ENCODE results near the gene RBM23.

DNA sequence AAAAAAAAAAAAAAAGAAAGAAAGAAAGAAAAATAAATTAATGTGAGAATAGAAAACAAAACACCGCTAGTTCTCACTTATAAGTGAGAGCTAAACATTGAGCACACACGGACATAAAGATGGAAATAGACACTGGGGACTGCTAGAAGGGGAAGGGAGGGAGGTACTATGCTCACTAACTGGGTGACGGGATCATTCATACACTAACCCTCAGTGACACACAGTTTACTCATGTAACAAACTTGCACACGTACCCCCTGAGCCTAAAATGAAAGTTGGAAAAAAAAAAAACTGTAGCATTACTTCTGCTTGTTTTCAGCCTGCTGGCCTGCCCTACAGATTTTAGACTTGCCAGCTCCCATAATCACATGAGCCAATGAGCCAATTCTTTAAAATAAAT is 20.7 kb upstream of the RBM23 start:
- TF ChIP-seq, protein P1, sequence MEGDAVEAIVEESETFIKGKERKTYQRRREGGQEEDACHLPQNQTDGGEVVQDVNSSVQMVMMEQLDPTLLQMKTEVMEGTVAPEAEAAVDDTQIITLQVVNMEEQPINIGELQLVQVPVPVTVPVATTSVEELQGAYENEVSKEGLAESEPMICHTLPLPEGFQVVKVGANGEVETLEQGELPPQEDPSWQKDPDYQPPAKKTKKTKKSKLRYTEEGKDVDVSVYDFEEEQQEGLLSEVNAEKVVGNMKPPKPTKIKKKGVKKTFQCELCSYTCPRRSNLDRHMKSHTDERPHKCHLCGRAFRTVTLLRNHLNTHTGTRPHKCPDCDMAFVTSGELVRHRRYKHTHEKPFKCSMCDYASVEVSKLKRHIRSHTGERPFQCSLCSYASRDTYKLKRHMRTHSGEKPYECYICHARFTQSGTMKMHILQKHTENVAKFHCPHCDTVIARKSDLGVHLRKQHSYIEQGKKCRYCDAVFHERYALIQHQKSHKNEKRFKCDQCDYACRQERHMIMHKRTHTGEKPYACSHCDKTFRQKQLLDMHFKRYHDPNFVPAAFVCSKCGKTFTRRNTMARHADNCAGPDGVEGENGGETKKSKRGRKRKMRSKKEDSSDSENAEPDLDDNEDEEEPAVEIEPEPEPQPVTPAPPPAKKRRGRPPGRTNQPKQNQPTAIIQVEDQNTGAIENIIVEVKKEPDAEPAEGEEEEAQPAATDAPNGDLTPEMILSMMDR (conservative IDR thresholded peaks at IDR 0.05; ENCODE audit: low read depth, low read length): no peak
- no peak for TF ChIP-seq EZH2 (IDR thresholded peaks at IDR 0.05; ENCODE audit: low read length, unreplicated experiment)

All from PC-3 (cell line).